ENCODE results near the gene TFPI.
A peak's percentile ranks its signal among the peaks of the same experiment; 100 is the strongest.

TFPI gene

GRCh38 chr2:187453078-187453641, 101.1 kb downstream of the TFPI start:
- FAIRE-seq = peak; percentile 68
- peak; percentile 61 for TF ChIP-seq CTCF (IDR thresholded peaks at IDR 0.05; ENCODE audit: insufficient read depth, missing control alignments)
- no peak for DNase-seq (ENCODE audit: insufficient read length, low spot score)

- FAIRE-seq (no peak), DNase-seq (ENCODE audit: insufficient read length, low spot score) (no peak)
- TF ChIP-seq CTCF (IDR thresholded peaks at IDR 0.05; ENCODE audit: insufficient read depth, missing control alignments) = no peak
Measured at GRCh38 chr2:187451510-187451909, 102.7 kb downstream of the TFPI start.

GRCh38 chr2:187447336-187447735, 106.9 kb downstream of the TFPI start:
- TF ChIP-seq CTCF (IDR thresholded peaks at IDR 0.05; ENCODE audit: insufficient read depth, missing control alignments) = no peak
- no peak for FAIRE-seq
- no peak for DNase-seq (ENCODE audit: insufficient read length, low spot score)

- FAIRE-seq = no peak
- no peak for DNase-seq (ENCODE audit: insufficient read length, low spot score)
- TF ChIP-seq CTCF (IDR thresholded peaks at IDR 0.05; ENCODE audit: insufficient read depth, missing control alignments) = no peak
Measured at GRCh38 chr2:187446711-187447110, 107.5 kb downstream of the TFPI start.

- DNase-seq (ENCODE audit: insufficient read length, low spot score) (no peak), FAIRE-seq (no peak)
- no peak for TF ChIP-seq CTCF (IDR thresholded peaks at IDR 0.05; ENCODE audit: insufficient read depth, missing control alignments)
Measured at GRCh38 chr2:187445051-187445450, 109.2 kb downstream of the TFPI start.

GRCh38 chr2:187442778-187443177, 111.5 kb downstream of the TFPI start:
- FAIRE-seq = no peak
- no peak for TF ChIP-seq CTCF (IDR thresholded peaks at IDR 0.05; ENCODE audit: insufficient read depth, missing control alignments)
- no peak for DNase-seq (ENCODE audit: insufficient read length, low spot score)

GRCh38 chr2:187442378-187442777, 111.9 kb downstream of the TFPI start:
- DNase-seq (ENCODE audit: insufficient read length, low spot score) (no peak), FAIRE-seq (no peak)
- TF ChIP-seq CTCF (IDR thresholded peaks at IDR 0.05; ENCODE audit: insufficient read depth, missing control alignments) = no peak

Measured in D721Med (cell line).